ENCODE measurements around the gene TRIM65.

TRIM65 gene

DNA sequence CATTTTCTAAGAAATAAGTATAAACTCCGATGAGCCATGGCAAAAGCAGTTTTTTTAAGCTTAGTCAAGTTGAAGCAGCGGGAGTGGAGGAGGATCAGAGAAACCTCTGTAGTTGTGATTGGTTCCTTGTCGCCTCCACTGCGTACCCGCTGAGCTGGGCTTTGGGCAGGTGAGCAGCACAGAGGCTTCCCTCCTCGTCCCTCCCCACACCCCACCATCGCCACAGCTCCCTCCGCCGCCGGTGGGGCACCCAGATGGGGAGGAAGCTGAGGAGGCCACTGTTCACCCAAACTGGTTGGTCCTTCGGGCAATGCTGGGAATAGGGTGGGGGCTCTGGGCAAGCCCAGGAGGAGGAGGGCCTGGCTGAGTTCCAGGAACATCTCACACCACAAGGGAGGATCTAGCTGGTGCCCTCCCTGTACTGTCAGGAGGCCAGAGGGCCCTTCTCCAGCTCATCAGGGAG lies 13.1 kb upstream of the TRIM65 start:
- no peak overlapping the region for H3K4me3 ChIP-seq
- peak overlapping the region in 4 of 11 experiments; percentile 33 to 53 (median 46); a peak in 9 of 22 replicates for H3K27ac ChIP-seq
- H3K27me3 ChIP-seq, result no peaks in the 10 kb centered on the region
- peaks cover 0 to 15% (median 0%) of the 10 kb centered on the region in 11 experiments; a peak in 4 of 22 replicates for H3K36me3 ChIP-seq
- H4K20me1 ChIP-seq, result peaks cover 0 to 4% (median 0%) of the 10 kb centered on the region in 11 experiments; a peak in 1 of 22 replicates
- peaks cover 29 to 55% (median 48%) of the 10 kb centered on the region in 10 experiments for H3K4me1 ChIP-seq
- TF ChIP-seq Cebpa-rat (IDR thresholded peaks at IDR 0.05), result no peak
- peak overlapping the region; percentile 20 to 91 (median 65); a peak in 21 of 22 replicates for H3K4me2 ChIP-seq
- H3K9ac ChIP-seq, result peak overlapping the region in 9 of 11 experiments; percentile 4 to 70 (median 36); a peak in 15 of 22 replicates
- H3K9me3 ChIP-seq (replicated peaks in 1 of 11), result no peaks in the 10 kb centered on the region

DNA sequence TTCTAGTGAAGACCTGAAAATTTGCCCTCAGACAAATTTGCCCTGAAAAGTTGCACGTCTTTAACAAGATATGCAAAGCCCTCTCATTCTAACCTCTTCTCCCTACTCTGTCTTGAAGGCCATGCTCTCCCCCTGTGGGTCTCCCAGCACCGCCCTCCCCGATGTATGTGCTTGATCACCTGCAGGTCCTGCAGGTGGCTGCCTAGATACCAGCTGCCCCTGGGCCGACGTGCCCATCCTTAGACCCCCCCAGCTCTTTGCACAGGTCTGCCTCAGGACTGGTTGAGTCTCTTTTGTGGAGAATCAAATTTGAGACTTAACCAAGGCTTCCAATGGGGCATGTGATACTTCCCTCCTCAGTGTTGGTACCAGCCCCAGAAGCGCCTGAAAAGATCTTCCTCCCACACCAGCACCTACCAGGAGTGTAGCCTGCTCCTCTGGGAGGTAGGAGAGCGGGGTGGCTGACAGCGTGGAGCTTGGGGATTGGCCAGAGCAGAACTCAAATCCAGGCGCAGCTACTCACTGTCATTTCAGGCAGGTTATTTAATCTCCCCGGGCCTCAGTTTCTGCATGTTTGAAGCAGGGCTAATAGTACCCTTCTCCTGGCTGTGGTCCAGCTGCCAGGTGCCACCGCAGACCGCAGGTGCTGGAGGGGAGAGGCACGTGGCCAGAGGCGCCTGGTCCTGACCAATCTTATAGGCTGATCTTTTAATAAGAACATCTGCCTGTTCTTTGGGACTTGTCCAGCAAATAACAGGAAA lies 12.5 kb upstream of the TRIM65 start:
- H3K4me2 ChIP-seq, result peak overlapping the region in 9 of 11 experiments; percentile 62 to 91 (median 78); a peak in 14 of 22 replicates
- peak overlapping the region in 3 of 11 experiments; percentile 43 to 53 (median 48); a peak in 3 of 22 replicates for H3K27ac ChIP-seq
- H3K4me1 ChIP-seq, result peaks cover 29 to 55% (median 48%) of the 10 kb centered on the region in 10 experiments
- peak overlapping the region in 4 of 11 experiments; percentile 6 to 70 (median 60); a peak in 5 of 22 replicates for H3K9ac ChIP-seq
- no peaks in the 10 kb centered on the region for H3K9me3 ChIP-seq (replicated peaks in 1 of 11)
- peaks cover 0 to 4% (median 0%) of the 10 kb centered on the region in 11 experiments; a peak in 3 of 22 replicates for H4K20me1 ChIP-seq
- no peak overlapping the region for H3K4me3 ChIP-seq
- no peaks in the 10 kb centered on the region for H3K27me3 ChIP-seq
- peaks cover 0 to 9% (median 0%) of the 10 kb centered on the region in 11 experiments; a peak in 4 of 22 replicates for H3K36me3 ChIP-seq
- TF ChIP-seq Cebpa-rat (IDR thresholded peaks at IDR 0.05), result no peak

DNA sequence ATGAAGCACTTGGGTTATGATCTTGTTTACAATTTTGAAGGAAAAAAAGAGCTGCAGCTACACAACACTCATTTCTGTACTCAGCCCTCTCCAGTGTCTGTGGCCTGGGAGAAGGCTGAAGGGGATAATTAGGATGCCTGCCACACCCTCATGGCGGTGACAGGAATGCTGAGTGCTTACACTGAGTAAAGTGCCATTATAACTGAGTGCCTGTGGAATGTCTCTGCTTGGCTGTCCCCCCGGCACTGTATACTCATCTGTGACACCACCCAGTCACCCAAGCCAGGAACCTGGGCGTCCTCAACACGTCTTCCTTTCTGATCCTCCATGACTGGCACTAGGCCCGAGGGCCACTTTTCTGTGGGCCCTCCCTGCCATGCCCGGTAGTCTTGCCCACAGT lies 11.4 kb upstream of the TRIM65 start:
- no peaks in the 10 kb centered on the region for H3K27me3 ChIP-seq
- H3K4me2 ChIP-seq, result no peak overlapping the region
- peaks cover 0 to 4% (median 0%) of the 10 kb centered on the region in 11 experiments; a peak in 2 of 22 replicates for H4K20me1 ChIP-seq

DNA sequence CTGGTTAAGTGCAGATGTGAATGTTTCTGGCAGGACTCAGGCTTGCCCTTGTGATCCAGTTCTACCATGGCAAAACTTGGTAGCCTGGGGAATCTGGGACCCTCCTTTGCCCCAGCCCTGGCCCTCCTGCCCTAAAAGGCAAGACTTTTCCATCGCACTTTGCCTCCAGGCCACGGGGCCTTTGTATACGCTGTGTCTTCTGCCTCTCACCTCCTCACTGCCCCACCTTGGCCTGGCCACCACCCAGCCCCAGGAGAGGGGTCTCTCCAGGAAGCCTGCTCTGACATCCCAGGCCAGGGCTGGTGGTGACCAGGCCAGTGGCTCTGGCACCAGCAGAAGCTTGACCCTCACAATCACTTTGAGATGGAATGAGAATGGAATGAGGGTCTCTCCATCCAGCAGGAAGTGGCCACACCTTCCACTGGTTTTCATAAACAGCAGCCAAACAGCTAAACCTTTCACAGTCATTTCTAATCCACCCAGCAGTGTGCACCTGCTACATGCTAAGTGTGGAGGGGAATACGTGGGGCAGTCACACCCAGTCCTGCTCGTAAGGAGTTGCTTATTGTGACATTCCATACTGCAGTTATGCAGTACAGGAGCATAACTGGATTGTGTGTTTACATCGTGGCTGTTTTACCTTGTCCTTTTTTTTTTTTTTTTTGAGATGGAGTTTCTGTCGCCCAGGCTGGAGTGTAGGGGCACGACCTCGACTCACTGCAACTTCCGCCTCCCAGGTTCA lies 9.6 kb upstream of the TRIM65 start:
- 0 out of 22 replicates have a peak, but pooled peaks of 1 of the 11 experiments have one; percentile 0 for TF ChIP-seq Cebpa-rat (IDR thresholded peaks at IDR 0.05)
- H3K27ac ChIP-seq, result peak overlapping the region in 9 of 11 experiments; percentile 45 to 93 (median 86); a peak in 17 of 22 replicates
- no peaks in the 10 kb centered on the region for H3K27me3 ChIP-seq
- no peak overlapping the region for H3K4me3 ChIP-seq
- no peaks in the 10 kb centered on the region for H3K9me3 ChIP-seq (replicated peaks in 1 of 11)
- peaks cover 42 to 62% (median 55%) of the 10 kb centered on the region in 10 experiments for H3K4me1 ChIP-seq
- peaks cover 0 to 4% (median 0%) of the 10 kb centered on the region in 11 experiments; a peak in 2 of 22 replicates for H4K20me1 ChIP-seq
- peaks cover 11 to 20% (median 17%) of the 10 kb centered on the region in 11 experiments for H3K36me3 ChIP-seq
- H3K9ac ChIP-seq, result peak overlapping the region in 9 of 11 experiments; percentile 12 to 96 (median 88); a peak in 13 of 22 replicates
- peak overlapping the region; percentile 65 to 91 (median 79) for H3K4me2 ChIP-seq

More for the DNA sequence above, 11.4 kb upstream of the TRIM65 start:
- Histone ChIP-seq H3K4me3 (no peak overlapping the region), H3K36me3 (peaks cover 0 to 1% (median 0%) of the 10 kb centered on the region in 11 experiments; a peak in 4 of 22 replicates), H3K9me3 (replicated peaks in 1 of 11) (no peaks in the 10 kb centered on the region), H3K27ac (no peak overlapping the region), H3K4me1 (peaks cover 37 to 62% (median 58%) of the 10 kb centered on the region in 10 experiments), H3K9ac (0 out of 22 replicates have a peak overlapping the region, but pooled peaks of 1 of the 11 experiments have one; percentile 2)
- TF ChIP-seq Cebpa-rat (IDR thresholded peaks at IDR 0.05), result no peak

DNA sequence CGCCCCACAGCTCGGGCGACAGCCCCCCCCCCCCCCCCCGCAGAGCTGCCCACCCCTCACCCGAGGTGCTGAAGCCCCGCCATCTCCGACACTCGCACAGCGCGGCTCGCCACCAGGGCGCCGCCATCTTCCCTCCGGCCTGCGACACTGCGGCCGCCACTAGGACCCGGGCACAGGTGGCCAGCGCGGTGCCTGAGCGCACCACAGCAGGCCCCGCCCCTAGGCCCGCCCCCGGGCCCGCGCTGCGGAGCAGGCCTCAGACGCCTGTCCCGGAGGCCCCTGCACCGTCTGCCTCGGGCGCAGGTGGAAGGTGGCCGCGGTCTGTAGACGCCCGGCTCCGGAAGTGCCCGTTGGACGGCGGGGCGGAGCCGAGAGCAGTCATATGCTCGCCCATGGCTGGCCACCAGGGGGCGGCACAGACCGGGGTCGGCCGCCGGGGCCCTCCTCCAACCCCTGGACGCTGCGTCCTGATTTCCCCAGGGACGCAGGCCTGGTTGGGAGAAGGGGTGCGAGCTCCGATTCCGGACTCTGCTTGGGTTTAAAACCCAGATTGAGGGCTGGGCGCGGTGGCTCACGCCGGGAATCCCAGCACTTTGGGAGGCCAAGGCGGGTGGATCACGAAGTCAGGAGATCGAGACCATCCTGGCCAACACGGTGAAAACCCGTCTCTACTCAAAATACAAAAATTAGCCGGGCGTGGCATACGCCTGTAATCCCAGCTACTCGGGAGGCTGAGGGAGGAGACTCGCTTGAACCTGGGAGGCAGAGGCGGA lies 8.2 kb upstream of the TRIM65 start, which contains the start of gene MRPL38:
TSS of gene MRPL38 (minus strand) at position 136 of the 773 bp plus-strand sequence. CDS start at position 127, 9 bp downstream.
- peak within 1 kb of the TSS; percentile 82 to 97 (median 93) for H3K4me3 ChIP-seq
- no peaks in the 10 kb centered on the region for H3K9me3 ChIP-seq (replicated peaks in 1 of 11)
- TF ChIP-seq Cebpa-rat (IDR thresholded peaks at IDR 0.05), result no peak
- peaks cover 32 to 50% (median 42%) of the 10 kb centered on the region in 10 experiments for H3K4me1 ChIP-seq
- peaks cover 25 to 34% (median 31%) of the 10 kb centered on the region in 11 experiments for H3K36me3 ChIP-seq
- H3K9ac ChIP-seq, result peak within 1 kb of the TSS; percentile 83 to 97 (median 92)
- H3K27me3 ChIP-seq, result no peaks in the 10 kb centered on the region
- H3K27ac ChIP-seq, result peak within 1 kb of the TSS; percentile 79 to 93 (median 86)
- H4K20me1 ChIP-seq, result peaks cover 0 to 4% (median 0%) of the 10 kb centered on the region in 11 experiments; a peak in 2 of 22 replicates
- peak within 1 kb of the TSS; percentile 80 to 99 (median 96) for H3K4me2 ChIP-seq

DNA sequence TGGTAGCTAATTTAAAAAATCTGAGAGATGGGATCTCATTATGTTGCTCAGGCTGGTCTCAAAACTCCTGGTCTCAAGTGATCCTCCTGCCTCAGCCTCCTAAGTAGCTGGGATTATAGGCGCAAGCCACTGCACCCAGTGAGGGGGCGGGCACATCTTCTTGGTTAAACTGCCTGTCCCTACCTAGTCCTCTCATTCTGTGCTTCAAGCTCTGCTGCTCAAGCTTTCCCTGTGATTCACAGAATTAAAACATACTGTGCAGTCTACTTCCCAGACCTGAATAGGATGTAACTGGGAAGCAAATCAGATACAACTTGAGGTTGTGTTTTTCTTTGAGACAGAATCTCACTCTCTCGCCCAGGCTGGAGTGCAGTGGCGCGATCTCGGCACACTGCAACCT lies 5.7 kb upstream of the TRIM65 start:
- peak overlapping the region in 8 of 11 experiments; percentile 3 to 86 (median 41); a peak in 6 of 22 replicates for H3K9ac ChIP-seq
- H3K36me3 ChIP-seq, result peaks cover 41 to 59% (median 54%) of the 10 kb centered on the region in 11 experiments
- H3K4me3 ChIP-seq, result no peak overlapping the region
- H3K4me2 ChIP-seq, result peak overlapping the region in 6 of 11 experiments; percentile 80 to 99 (median 93); a peak in 8 of 22 replicates
- no peaks in the 10 kb centered on the region for H3K9me3 ChIP-seq (replicated peaks in 1 of 11)
- peak overlapping the region in 3 of 11 experiments; percentile 20 to 81 (median 24); a peak in 5 of 22 replicates for H3K27ac ChIP-seq
- H4K20me1 ChIP-seq, result peaks cover 0 to 2% (median 0%) of the 10 kb centered on the region in 11 experiments; a peak in 2 of 22 replicates
- H3K27me3 ChIP-seq, result no peaks in the 10 kb centered on the region
- TF ChIP-seq Cebpa-rat (IDR thresholded peaks at IDR 0.05), result no peak
- H3K4me1 ChIP-seq, result peaks cover 34 to 54% (median 41%) of the 10 kb centered on the region in 10 experiments

DNA sequence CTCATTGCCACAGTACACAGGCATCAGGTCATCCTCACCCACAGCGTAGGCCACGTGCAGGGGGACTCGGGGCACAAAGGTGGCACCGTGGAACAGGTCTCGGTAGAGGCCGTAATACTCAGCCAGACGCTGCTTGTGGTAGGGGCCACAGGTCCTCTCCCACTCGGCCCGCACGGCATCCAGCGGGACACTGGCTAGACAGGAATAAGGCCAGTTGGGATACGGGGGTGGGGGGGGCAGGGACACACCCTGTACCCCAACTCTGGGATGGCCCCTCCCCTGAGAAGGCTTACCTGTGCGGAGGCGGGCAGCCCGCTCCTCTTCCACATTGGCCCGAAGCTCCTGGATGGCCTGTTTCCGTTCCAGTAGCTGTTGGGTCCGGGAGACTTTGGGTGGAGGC lies 5.0 kb upstream of the TRIM65 start:
- Histone ChIP-seq H4K20me1 (peaks cover 0 to 2% (median 0%) of the 10 kb centered on the region in 11 experiments; a peak in 2 of 22 replicates), H3K4me1 (peaks cover 39 to 59% (median 46%) of the 10 kb centered on the region in 10 experiments), H3K9me3 (replicated peaks in 1 of 11) (no peaks in the 10 kb centered on the region), H3K27me3 (no peaks in the 10 kb centered on the region), H3K36me3 (peaks cover 41 to 62% (median 54%) of the 10 kb centered on the region in 11 experiments), H3K9ac (peak overlapping the region in 3 of 11 experiments; percentile 32 to 86 (median 38); a peak in 1 of 22 replicates), H3K4me3 (no peak overlapping the region), H3K4me2 (peak overlapping the region in 1 of 11 experiments; percentile 89; a peak in 2 of 22 replicates), H3K27ac (peak overlapping the region in 2 of 11 experiments; percentile 24 to 81; a peak in 4 of 22 replicates)
- no peak for TF ChIP-seq Cebpa-rat (IDR thresholded peaks at IDR 0.05)

Measured in BLaER1 treated with 17β-estradiol and CSF1 and Interleukin-3, amounts not matched to agents 10 nM and 100 nM (cell line).